Activated naive CD8-positive, alpha-beta T cell treated with anti-CD3 and anti-CD28 coated beads, Interleukin-2, amount 50 U/mL, for 24 hours (primary cell): ENCODE data around the gene ELOB.

Source experiments
- ATAC-seq: fragments of 150-1000 bp; cut with Tn5 transposase; one replicate; pipeline ENCODE4 v1.10.0; 2021
- DNase-seq: peaks from one replicate; pipeline ENCODE4 v3.0.0; 2021
- H3K27ac Mint-ChIP-seq: one replicate; pipeline ENCODE4 v1.8.0; 2021; ENCODE audit warnings: mild to moderate bottlenecking, mixed read lengths
- H3K27me3 Mint-ChIP-seq: one replicate; pipeline ENCODE4 v1.8.0; 2021; ENCODE audit warnings: mixed read lengths
- H3K36me3 Mint-ChIP-seq: one replicate; pipeline ENCODE4 v1.8.0; 2021; ENCODE audit warnings: low read depth, mixed read lengths
- H3K4me1 Mint-ChIP-seq: one replicate; pipeline ENCODE4 v1.8.0; 2021; ENCODE audit warnings: mixed read lengths
- H3K4me3 Mint-ChIP-seq: one replicate; pipeline ENCODE4 v1.8.0; 2021; ENCODE audit warnings: mild to moderate bottlenecking, moderate library complexity, mixed read lengths
- H3K9me3 Mint-ChIP-seq: one replicate; pipeline ENCODE4 v1.8.0; 2021; ENCODE audit warnings: mixed read lengths

ELOB gene

GRCh38 chr16:2769675-2770056 lies 7.4 kb downstream of the ELOB start:
- Mint-ChIP-seq H3K9me3 (no peaks in the 10 kb centered on the region), H3K36me3 (peaks cover 67% of the 10 kb centered on the region), H3K4me1 (peaks cover 13% of the 10 kb centered on the region), H3K27me3 (no peaks in the 10 kb centered on the region), H3K4me3 (no peak overlapping the region), H3K27ac (peak overlapping the region; percentile 31)
- ATAC-seq (no peak), DNase-seq (no peak)

- Mint-ChIP-seq H3K27ac (no peak overlapping the region), H3K4me1 (peaks cover 13% of the 10 kb centered on the region), H3K36me3 (peaks cover 73% of the 10 kb centered on the region), H3K9me3 (no peaks in the 10 kb centered on the region), H3K27me3 (no peaks in the 10 kb centered on the region), H3K4me3 (no peak overlapping the region)
- DNase-seq (no peak), ATAC-seq (no peak)
These were observed 8.0 kb downstream of the ELOB start for GRCh38 chr16:2769100-2769529.

- DNase-seq (no peak), ATAC-seq (no peak)
- Mint-ChIP-seq H3K4me1 (peaks cover 11% of the 10 kb centered on the region), H3K36me3 (peaks cover 77% of the 10 kb centered on the region), H3K4me3 (no peak overlapping the region), H3K27me3 (no peaks in the 10 kb centered on the region), H3K27ac (no peak overlapping the region), H3K9me3 (no peaks in the 10 kb centered on the region)
These were observed 8.5 kb downstream of the ELOB start for GRCh38 chr16:2768403-2769089.

- no peak for DNase-seq
- Mint-ChIP-seq H3K27me3 (no peaks in the 10 kb centered on the region), H3K4me1 (peaks cover 11% of the 10 kb centered on the region), H3K9me3 (no peaks in the 10 kb centered on the region), H3K36me3 (peaks cover 78% of the 10 kb centered on the region), H3K27ac (no peak overlapping the region), H3K4me3 (no peak overlapping the region)
- no peak for ATAC-seq
These were observed 9.2 kb downstream of the ELOB start for GRCh38 chr16:2767891-2768290.

- Mint-ChIP-seq H3K4me1 (peaks cover 8% of the 10 kb centered on the region), H3K36me3 (peaks cover 80% of the 10 kb centered on the region), H3K9me3 (no peaks in the 10 kb centered on the region), H3K27me3 (no peaks in the 10 kb centered on the region), H3K4me3 (no peak overlapping the region), H3K27ac (no peak overlapping the region)
- DNase-seq, result no peak
- no peak for ATAC-seq
These were observed 9.8 kb downstream of the ELOB start for GRCh38 chr16:2767140-2767731.

- Mint-ChIP-seq H3K27me3 (no peaks in the 10 kb centered on the region), H3K4me1 (peaks cover 8% of the 10 kb centered on the region), H3K9me3 (no peaks in the 10 kb centered on the region), H3K36me3 (peaks cover 82% of the 10 kb centered on the region), H3K27ac (peak overlapping the region; percentile 13), H3K4me3 (no peak overlapping the region)
- ATAC-seq, result no peak
- no peak for DNase-seq
These were observed 10.5 kb downstream of the ELOB start for GRCh38 chr16:2766430-2767139.

GRCh38 chr16:2765462-2766404 lies 11.3 kb downstream of the ELOB start:
- no peak overlapping the region for H3K27ac Mint-ChIP-seq
- peaks cover 9% of the 10 kb centered on the region for H3K4me1 Mint-ChIP-seq
- ATAC-seq (no peak), DNase-seq (no peak)
- no peak overlapping the region for H3K4me3 Mint-ChIP-seq
- H3K36me3 Mint-ChIP-seq, result peaks cover 85% of the 10 kb centered on the region
- no peaks in the 10 kb centered on the region for H3K9me3 Mint-ChIP-seq
- no peaks in the 10 kb centered on the region for H3K27me3 Mint-ChIP-seq

- DNase-seq, result no peak
- H3K4me1 Mint-ChIP-seq, result peaks cover 8% of the 10 kb centered on the region
- ATAC-seq, result no peak
- H3K9me3 Mint-ChIP-seq, result no peaks in the 10 kb centered on the region
- H3K27ac Mint-ChIP-seq, result no peak overlapping the region
- H3K36me3 Mint-ChIP-seq, result peaks cover 89% of the 10 kb centered on the region
- H3K4me3 Mint-ChIP-seq, result no peak overlapping the region
- H3K27me3 Mint-ChIP-seq, result no peaks in the 10 kb centered on the region
These were observed 12.4 kb downstream of the ELOB start for GRCh38 chr16:2764718-2765117.

GRCh38 chr16:2763173-2763572 lies 13.9 kb downstream of the ELOB start:
- peaks cover 7% of the 10 kb centered on the region for H3K4me1 Mint-ChIP-seq
- no peak overlapping the region for H3K4me3 Mint-ChIP-seq
- ATAC-seq (no peak), DNase-seq (no peak)
- no peaks in the 10 kb centered on the region for H3K27me3 Mint-ChIP-seq
- H3K9me3 Mint-ChIP-seq, result no peaks in the 10 kb centered on the region
- peak overlapping the region; percentile 36 for H3K27ac Mint-ChIP-seq
- H3K36me3 Mint-ChIP-seq, result peaks cover 94% of the 10 kb centered on the region

GRCh38 chr16:2762711-2763110 lies 14.4 kb downstream of the ELOB start:
- Mint-ChIP-seq H3K4me1 (peaks cover 7% of the 10 kb centered on the region), H3K9me3 (no peaks in the 10 kb centered on the region), H3K27me3 (no peaks in the 10 kb centered on the region), H3K36me3 (peaks cover 94% of the 10 kb centered on the region), H3K4me3 (no peak overlapping the region), H3K27ac (peak overlapping the region; percentile 59)
- DNase-seq (no peak), ATAC-seq (no peak)

- H3K36me3 Mint-ChIP-seq, result peaks cover 98% of the 10 kb centered on the region
- DNase-seq (no peak), ATAC-seq (no peak)
- H3K4me1 Mint-ChIP-seq, result peaks cover 14% of the 10 kb centered on the region
- H3K27ac Mint-ChIP-seq, result peak overlapping the region; percentile 59
- H3K9me3 Mint-ChIP-seq, result no peaks in the 10 kb centered on the region
- no peaks in the 10 kb centered on the region for H3K27me3 Mint-ChIP-seq
- H3K4me3 Mint-ChIP-seq, result no peak overlapping the region
These were observed 15.0 kb downstream of the ELOB start for GRCh38 chr16:2761886-2762583.

- Mint-ChIP-seq H3K9me3 (no peaks in the 10 kb centered on the region), H3K36me3 (peaks cover 98% of the 10 kb centered on the region), H3K4me1 (peaks cover 20% of the 10 kb centered on the region), H3K4me3 (no peak overlapping the region), H3K27ac (no peak overlapping the region), H3K27me3 (no peaks in the 10 kb centered on the region)
- ATAC-seq (no peak), DNase-seq (no peak)
These were observed 15.6 kb downstream of the ELOB start for GRCh38 chr16:2761472-2761871.

GRCh38 chr16:2757344-2757743 lies 19.7 kb downstream of the ELOB start:
- no peak overlapping the region for H3K4me3 Mint-ChIP-seq
- ATAC-seq (no peak), DNase-seq (no peak)
- peaks cover 86% of the 10 kb centered on the region for H3K36me3 Mint-ChIP-seq
- H3K9me3 Mint-ChIP-seq, result no peaks in the 10 kb centered on the region
- H3K27ac Mint-ChIP-seq, result peak overlapping the region; percentile 32
- peaks cover 48% of the 10 kb centered on the region for H3K4me1 Mint-ChIP-seq
- H3K27me3 Mint-ChIP-seq, result no peaks in the 10 kb centered on the region
